Sigmoid colon (tissue), 4 donors: ENCODE data around the gene SELENON.

Experiments used
- POLR2A ChIP-seq, 2 donors: fragments of 450-650 bp; IDR thresholded peaks; one replicate each; pipeline ENCODE4 v1.6.1; 2016; ENCODE audit warnings: antibody characterized with exemption in 2 of 2, mild to moderate bottlenecking in 2 of 2, moderate library complexity in 2 of 2
- POLR2AphosphoS5 ChIP-seq, 4 donors: sonication (generic); formaldehyde crosslinking; IDR thresholded peaks; one replicate each; pipeline ENCODE4 v1.6.1; 2017; ENCODE audit warnings: antibody characterized with exemption in 4 of 4
- TF ChIP-seq, protein P1 (sequence below), 4 experiments: fragments of 450-650 bp in 3 of 4; fragments of 200-600 bp in 1 of 4; IDR thresholded peaks; one replicate each; pipeline ENCODE4 v1.5.1; 2016 to 2019; ENCODE audit warnings: antibody characterized with exemption in 4 of 4, mild to moderate bottlenecking in 3 of 4, moderate library complexity in 2 of 4

DNA sequence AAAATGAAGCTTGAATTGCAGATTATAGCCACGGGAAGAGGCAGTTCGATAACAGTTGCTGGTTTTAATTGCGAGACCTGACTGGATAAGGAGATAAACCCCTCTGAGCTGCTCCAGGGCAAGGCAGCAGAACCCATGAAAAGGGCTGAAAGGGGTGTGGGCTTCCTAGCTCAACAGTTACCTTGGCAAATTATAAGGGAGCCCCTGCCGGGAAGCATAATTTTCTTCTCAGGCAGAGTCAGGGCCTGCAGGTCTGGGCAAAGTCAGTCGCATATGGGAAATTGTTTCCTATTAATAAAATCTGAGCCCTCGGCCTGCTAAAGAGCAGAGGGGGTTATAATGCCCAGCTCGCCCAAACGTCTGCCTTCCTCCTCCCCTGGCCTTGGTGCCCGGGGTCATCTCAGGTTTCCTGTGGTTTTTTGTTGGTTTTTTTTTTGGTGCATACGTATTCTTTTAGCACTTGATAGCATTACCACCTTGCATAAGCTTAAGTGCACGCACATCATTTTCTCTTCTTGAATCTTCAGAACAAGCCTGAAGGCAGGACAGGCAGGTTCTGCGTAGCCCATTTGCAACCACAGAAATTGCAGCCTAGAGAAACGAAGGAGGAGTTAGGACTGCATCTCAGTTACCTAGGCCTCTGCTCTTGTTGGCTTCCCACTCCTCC, 33.9 kb upstream of the SELENON start:
- TF ChIP-seq, protein P1, sequence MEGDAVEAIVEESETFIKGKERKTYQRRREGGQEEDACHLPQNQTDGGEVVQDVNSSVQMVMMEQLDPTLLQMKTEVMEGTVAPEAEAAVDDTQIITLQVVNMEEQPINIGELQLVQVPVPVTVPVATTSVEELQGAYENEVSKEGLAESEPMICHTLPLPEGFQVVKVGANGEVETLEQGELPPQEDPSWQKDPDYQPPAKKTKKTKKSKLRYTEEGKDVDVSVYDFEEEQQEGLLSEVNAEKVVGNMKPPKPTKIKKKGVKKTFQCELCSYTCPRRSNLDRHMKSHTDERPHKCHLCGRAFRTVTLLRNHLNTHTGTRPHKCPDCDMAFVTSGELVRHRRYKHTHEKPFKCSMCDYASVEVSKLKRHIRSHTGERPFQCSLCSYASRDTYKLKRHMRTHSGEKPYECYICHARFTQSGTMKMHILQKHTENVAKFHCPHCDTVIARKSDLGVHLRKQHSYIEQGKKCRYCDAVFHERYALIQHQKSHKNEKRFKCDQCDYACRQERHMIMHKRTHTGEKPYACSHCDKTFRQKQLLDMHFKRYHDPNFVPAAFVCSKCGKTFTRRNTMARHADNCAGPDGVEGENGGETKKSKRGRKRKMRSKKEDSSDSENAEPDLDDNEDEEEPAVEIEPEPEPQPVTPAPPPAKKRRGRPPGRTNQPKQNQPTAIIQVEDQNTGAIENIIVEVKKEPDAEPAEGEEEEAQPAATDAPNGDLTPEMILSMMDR (IDR thresholded peaks at IDR 0.05), result no peak
- no peak for TF ChIP-seq POLR2A (IDR thresholded peaks at IDR 0.05)
- no peak for TF ChIP-seq POLR2AphosphoS5 (IDR thresholded peaks at IDR 0.05)
